ENCODE data around the gene SPTBN1. TPM values are rescaled to one million over a fixed set of nuclear protein-coding genes. Genes with fewer than 3 reads are reported as not detected.

Gene SPTBN1
- total and polyA plus RNA-seq, 2 experiments from 2014 or later, result 125 to 435 TPM

GRCh38 chr2:54553775-54554174, 97.6 kb downstream of the SPTBN1 start:
- Histone ChIP-seq H3K9me3 (ENCODE audit: low read depth) (no peaks in the 10 kb centered on the region), H3K36me3 (no peaks in the 10 kb centered on the region), H3K27me3 (no peaks in the 10 kb centered on the region), H3K4me3 (no peak overlapping the region), H3K4me1 (ENCODE audit: low read depth) (peaks cover 47% of the 10 kb centered on the region), H3K27ac (no peak overlapping the region)
- TF ChIP-seq CTCF (IDR thresholded peaks at IDR 0.05; ENCODE audit: low read depth, low read length), result no peak
- DNase-seq (ENCODE audit: low read depth in 1 of 2, low spot score in 1 of 2), result no peak

- no peak overlapping the region for H3K27ac ChIP-seq
- no peaks in the 10 kb centered on the region for H3K36me3 ChIP-seq
- no peak for DNase-seq (ENCODE audit: low read depth in 1 of 2, low spot score in 1 of 2)
- H3K4me3 ChIP-seq, result no peak overlapping the region
- TF ChIP-seq CTCF (IDR thresholded peaks at IDR 0.05; ENCODE audit: low read depth, low read length), result no peak
- no peaks in the 10 kb centered on the region for H3K9me3 ChIP-seq (ENCODE audit: low read depth)
- no peaks in the 10 kb centered on the region for H3K27me3 ChIP-seq
- peaks cover 45% of the 10 kb centered on the region for H3K4me1 ChIP-seq (ENCODE audit: low read depth)
These were observed 99.3 kb downstream of the SPTBN1 start for GRCh38 chr2:54555318-54555837.

- H3K4me1 ChIP-seq (ENCODE audit: low read depth), result peaks cover 43% of the 10 kb centered on the region
- peak overlapping the region; percentile 91 for H3K27ac ChIP-seq
- TF ChIP-seq CTCF (IDR thresholded peaks at IDR 0.05; ENCODE audit: low read depth, low read length), result no peak
- H3K9me3 ChIP-seq (ENCODE audit: low read depth), result no peaks in the 10 kb centered on the region
- no peaks in the 10 kb centered on the region for H3K27me3 ChIP-seq
- peak; percentile 61 to 74 for DNase-seq (ENCODE audit: low read depth in 1 of 2, low spot score in 1 of 2)
- H3K36me3 ChIP-seq, result no peaks in the 10 kb centered on the region
- no peak overlapping the region for H3K4me3 ChIP-seq
These were observed 100.5 kb downstream of the SPTBN1 start for GRCh38 chr2:54556621-54557121.

- Histone ChIP-seq H3K36me3 (no peaks in the 10 kb centered on the region), H3K9me3 (ENCODE audit: low read depth) (no peaks in the 10 kb centered on the region), H3K4me1 (ENCODE audit: low read depth) (peaks cover 47% of the 10 kb centered on the region), H3K27me3 (no peaks in the 10 kb centered on the region), H3K4me3 (peak overlapping the region; percentile 34), H3K27ac (peak overlapping the region; percentile 91)
- TF ChIP-seq CTCF (IDR thresholded peaks at IDR 0.05; ENCODE audit: low read depth, low read length), result no peak
- no peak for DNase-seq (ENCODE audit: low read depth in 1 of 2, low spot score in 1 of 2)
These were observed 101.1 kb downstream of the SPTBN1 start for GRCh38 chr2:54557211-54557600.

GRCh38 chr2:54557601-54558187, 101.6 kb downstream of the SPTBN1 start:
- peak; percentile 36 to 78 for DNase-seq (ENCODE audit: low read depth in 1 of 2, low spot score in 1 of 2)
- H3K27me3 ChIP-seq, result no peaks in the 10 kb centered on the region
- H3K36me3 ChIP-seq, result no peaks in the 10 kb centered on the region
- H3K4me1 ChIP-seq (ENCODE audit: low read depth), result peaks cover 52% of the 10 kb centered on the region
- TF ChIP-seq CTCF (IDR thresholded peaks at IDR 0.05; ENCODE audit: low read depth, low read length), result no peak
- H3K27ac ChIP-seq, result peak overlapping the region; percentile 91
- H3K9me3 ChIP-seq (ENCODE audit: low read depth), result no peaks in the 10 kb centered on the region
- H3K4me3 ChIP-seq, result peak overlapping the region; percentile 34
